Activated T-cell treated with anti-CD3 and anti-CD28 coated beads, Interleukin-2, amount 50 U/mL, for 4 hours (primary cell): Measurements from ENCODE around the gene NSD1. TPM values are rescaled to one million over a fixed set of nuclear protein-coding genes. Genes with fewer than 3 reads are reported as not detected.

Experiments
- ATAC-seq, 2 donors: fragments of 200-7000 bp; cut with Tn5 transposase; one replicate each; pipeline ENCODE4 v1.10.0; 2021
- DNase-seq: peaks from one replicate; pipeline ENCODE4 v3.0.0-alpha.2; 2020
- H3K27me3 Mint-ChIP-seq: one replicate; pipeline ENCODE4 v1.8.0; 2021; ENCODE audit warnings: low read depth, mixed read lengths
- H3K36me3 Mint-ChIP-seq: one replicate; pipeline ENCODE4 v1.8.0; 2022; ENCODE audit warnings: mixed read lengths; ENCODE audit not compliant: insufficient read depth
- H3K4me1 Mint-ChIP-seq: one replicate; pipeline ENCODE4 v1.8.0; 2021; ENCODE audit warnings: low read depth, mixed read lengths
- H3K4me3 Mint-ChIP-seq: one replicate; pipeline ENCODE4 v1.8.0; 2021; ENCODE audit warnings: mild to moderate bottlenecking, moderate library complexity, mixed read lengths
- H3K9me3 Mint-ChIP-seq: one replicate; pipeline ENCODE4 v1.8.0; 2021; ENCODE audit warnings: mixed read lengths
- total RNA-seq, 3 donors: library from RNA; stranded (reverse); gene quantifications; one replicate each; pipeline ENCODE4 v1.2.1, GENCODE V29; 2021

Gene NSD1
- total RNA-seq, 3 donors from 2014 or later: 59.3 to 71.6 (median 67.6) TPM

- peaks cover 20% of the 10 kb centered on the region for H3K36me3 Mint-ChIP-seq
- no peaks in the 10 kb centered on the region for H3K9me3 Mint-ChIP-seq
- no peak for ATAC-seq
- H3K4me3 Mint-ChIP-seq: no peak overlapping the region
- H3K27me3 Mint-ChIP-seq: no peaks in the 10 kb centered on the region
- DNase-seq: no peak
- H3K4me1 Mint-ChIP-seq: peaks cover 7% of the 10 kb centered on the region
These were observed 61.9 kb downstream of the NSD1 start for GRCh38 chr5:177195307-177195952.

DNA sequence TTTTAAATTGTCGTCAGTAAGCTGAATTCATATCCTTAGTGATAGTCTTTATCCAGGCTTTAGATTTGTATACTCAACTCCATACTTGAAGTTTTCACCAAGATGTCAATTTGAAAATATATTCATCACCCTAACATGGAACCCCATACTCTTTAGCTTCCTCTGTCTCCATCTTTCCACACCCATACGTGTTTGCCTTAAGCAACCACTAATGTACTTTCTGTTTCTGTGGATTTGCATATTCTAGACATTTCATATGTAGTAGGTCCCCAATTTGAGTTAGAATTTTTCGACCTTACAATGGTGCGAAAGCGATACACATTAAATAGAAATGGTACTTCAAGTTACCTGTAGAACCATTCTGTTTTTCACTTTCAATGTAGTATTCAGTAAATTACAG, 65.2 kb downstream of the NSD1 start:
- no peak overlapping the region for H3K4me3 Mint-ChIP-seq
- no peak for ATAC-seq
- H3K9me3 Mint-ChIP-seq: no peaks in the 10 kb centered on the region

GRCh38 chr5:177204281-177204680, 70.7 kb downstream of the NSD1 start:
- H3K36me3 Mint-ChIP-seq: peaks cover 21% of the 10 kb centered on the region
- DNase-seq (no peak), ATAC-seq (no peak)
- H3K27me3 Mint-ChIP-seq: no peaks in the 10 kb centered on the region
- H3K4me1 Mint-ChIP-seq: peaks cover 5% of the 10 kb centered on the region
- H3K9me3 Mint-ChIP-seq: no peaks in the 10 kb centered on the region
- no peak overlapping the region for H3K4me3 Mint-ChIP-seq

More for the DNA sequence above, 65.2 kb downstream of the NSD1 start:
- H3K36me3 Mint-ChIP-seq: peaks cover 23% of the 10 kb centered on the region
- no peak for DNase-seq
- no peaks in the 10 kb centered on the region for H3K27me3 Mint-ChIP-seq
- H3K4me1 Mint-ChIP-seq: peaks cover 12% of the 10 kb centered on the region

GRCh38 chr5:177209610-177210009, 76.0 kb downstream of the NSD1 start:
- no peaks in the 10 kb centered on the region for H3K4me1 Mint-ChIP-seq
- no peak for ATAC-seq
- H3K36me3 Mint-ChIP-seq: peaks cover 42% of the 10 kb centered on the region
- no peak for DNase-seq
- H3K9me3 Mint-ChIP-seq: no peaks in the 10 kb centered on the region
- no peak overlapping the region for H3K4me3 Mint-ChIP-seq
- H3K27me3 Mint-ChIP-seq: no peaks in the 10 kb centered on the region

- H3K9me3 Mint-ChIP-seq: no peaks in the 10 kb centered on the region
- H3K4me3 Mint-ChIP-seq: no peak overlapping the region
- H3K27me3 Mint-ChIP-seq: no peaks in the 10 kb centered on the region
- no peaks in the 10 kb centered on the region for H3K4me1 Mint-ChIP-seq
- DNase-seq (no peak), ATAC-seq (no peak)
- H3K36me3 Mint-ChIP-seq: peaks cover 43% of the 10 kb centered on the region
These were observed 78.7 kb downstream of the NSD1 start for GRCh38 chr5:177212242-177212641.

- H3K27me3 Mint-ChIP-seq: no peaks in the 10 kb centered on the region
- no peak for DNase-seq
These were observed 87.0 kb downstream of the NSD1 start for GRCh38 chr5:177220576-177220975.

DNA sequence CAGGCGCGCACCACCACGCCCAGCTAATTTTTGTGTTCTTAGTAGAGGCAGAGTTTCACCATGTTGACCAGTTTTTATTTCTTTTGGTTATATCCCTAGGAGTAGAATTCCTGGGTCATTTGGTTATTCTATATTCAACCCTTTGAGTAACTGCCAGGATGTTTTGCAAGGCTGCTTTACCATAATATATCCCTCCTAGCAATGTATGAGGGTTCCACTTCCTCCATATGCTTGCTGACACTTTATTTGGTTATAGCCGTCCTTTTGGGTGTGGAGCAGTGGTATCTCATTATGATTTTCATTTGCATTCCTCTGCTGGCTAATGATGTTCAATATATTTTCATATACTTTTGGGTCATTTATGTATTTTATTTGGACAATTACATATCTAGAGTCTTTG, 88.7 kb downstream of the NSD1 start:
- no peak for DNase-seq
- Mint-ChIP-seq H3K36me3 (peaks cover 20% of the 10 kb centered on the region), H3K27me3 (no peaks in the 10 kb centered on the region), H3K4me3 (no peak overlapping the region), H3K9me3 (no peaks in the 10 kb centered on the region), H3K4me1 (peaks cover 21% of the 10 kb centered on the region)
- no peak for ATAC-seq

More at GRCh38 chr5:177220576-177220975, 87.0 kb downstream of the NSD1 start:
- no peak for ATAC-seq
- Mint-ChIP-seq H3K9me3 (no peaks in the 10 kb centered on the region), H3K4me3 (no peak overlapping the region), H3K4me1 (peaks cover 21% of the 10 kb centered on the region), H3K36me3 (peaks cover 26% of the 10 kb centered on the region)

DNA sequence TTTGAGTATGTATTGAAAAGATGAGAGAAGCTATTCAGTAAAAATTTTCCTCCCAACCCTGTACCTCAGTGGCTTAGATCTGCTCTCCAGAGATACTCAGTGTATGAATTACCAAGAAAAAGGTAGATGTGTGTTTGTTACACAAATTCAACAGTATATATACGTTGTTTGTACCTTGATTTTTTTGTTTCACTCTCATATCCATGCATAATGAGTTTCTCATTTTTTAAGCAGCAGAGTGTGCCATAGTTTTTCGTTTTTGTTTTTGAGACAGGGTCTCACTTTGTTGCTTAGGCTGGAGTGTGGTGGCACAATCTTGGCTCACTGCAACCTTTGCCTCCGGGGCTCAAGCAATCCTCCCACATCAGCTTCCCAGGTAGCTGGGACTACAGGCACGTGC, 92.2 kb downstream of the NSD1 start:
- no peak for ATAC-seq
- DNase-seq: no peak
- Mint-ChIP-seq H3K36me3 (peaks cover 12% of the 10 kb centered on the region), H3K4me3 (no peak overlapping the region), H3K9me3 (no peaks in the 10 kb centered on the region), H3K27me3 (no peaks in the 10 kb centered on the region), H3K4me1 (peaks cover 13% of the 10 kb centered on the region)

DNA sequence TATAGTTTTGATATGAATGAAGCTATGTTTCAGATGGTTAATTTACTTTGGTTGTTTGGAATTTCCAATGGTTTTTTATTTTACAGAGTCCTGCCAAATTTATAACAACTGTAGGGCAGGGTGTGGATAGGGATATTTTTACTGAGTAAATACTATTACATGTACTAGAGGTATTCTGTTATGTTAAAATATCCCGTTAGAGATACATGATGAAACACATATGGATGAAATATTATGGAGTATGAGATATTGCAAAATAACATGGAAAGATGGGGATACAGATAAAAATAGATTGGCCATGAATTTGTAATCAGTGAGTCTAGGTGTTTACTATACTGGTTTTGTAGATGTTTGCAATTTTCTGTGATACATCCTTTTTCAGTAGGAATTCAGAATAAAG, 93.3 kb downstream of the NSD1 start:
- no peak for DNase-seq
- no peaks in the 10 kb centered on the region for H3K27me3 Mint-ChIP-seq
- H3K9me3 Mint-ChIP-seq: no peaks in the 10 kb centered on the region
- peaks cover 7% of the 10 kb centered on the region for H3K4me1 Mint-ChIP-seq
- peaks cover 13% of the 10 kb centered on the region for H3K36me3 Mint-ChIP-seq
- ATAC-seq: no peak
- no peak overlapping the region for H3K4me3 Mint-ChIP-seq

DNA sequence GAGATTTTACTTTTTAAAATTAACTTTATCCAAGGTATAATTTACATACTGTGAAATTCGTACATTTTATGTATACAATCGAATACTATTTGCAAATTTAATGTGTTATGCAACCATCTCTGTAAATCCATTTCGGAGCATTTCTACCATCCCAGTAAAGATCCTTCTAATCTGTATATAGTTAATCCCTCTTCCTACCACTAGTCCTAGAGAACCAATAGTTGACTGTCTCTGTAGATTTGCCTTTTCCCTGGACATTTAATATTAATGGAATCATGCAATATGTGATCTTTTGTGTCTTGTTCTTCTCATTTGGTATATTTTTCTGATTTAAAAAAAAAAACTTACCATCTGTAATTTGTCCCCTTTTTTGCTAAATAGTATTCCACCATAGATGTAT, 95.2 kb downstream of the NSD1 start:
- no peaks in the 10 kb centered on the region for H3K9me3 Mint-ChIP-seq
- H3K27me3 Mint-ChIP-seq: no peaks in the 10 kb centered on the region
- no peak for DNase-seq
- peaks cover 10% of the 10 kb centered on the region for H3K4me1 Mint-ChIP-seq
- no peak overlapping the region for H3K4me3 Mint-ChIP-seq
- H3K36me3 Mint-ChIP-seq: peaks cover 13% of the 10 kb centered on the region
- ATAC-seq: no peak

- H3K36me3 Mint-ChIP-seq: peaks cover 12% of the 10 kb centered on the region
- no peak overlapping the region for H3K4me3 Mint-ChIP-seq
- no peak for ATAC-seq
- H3K27me3 Mint-ChIP-seq: no peaks in the 10 kb centered on the region
- H3K4me1 Mint-ChIP-seq: peaks cover 12% of the 10 kb centered on the region
- no peak for DNase-seq
- H3K9me3 Mint-ChIP-seq: no peaks in the 10 kb centered on the region
These were observed 97.1 kb downstream of the NSD1 start for GRCh38 chr5:177230660-177231059.

DNA sequence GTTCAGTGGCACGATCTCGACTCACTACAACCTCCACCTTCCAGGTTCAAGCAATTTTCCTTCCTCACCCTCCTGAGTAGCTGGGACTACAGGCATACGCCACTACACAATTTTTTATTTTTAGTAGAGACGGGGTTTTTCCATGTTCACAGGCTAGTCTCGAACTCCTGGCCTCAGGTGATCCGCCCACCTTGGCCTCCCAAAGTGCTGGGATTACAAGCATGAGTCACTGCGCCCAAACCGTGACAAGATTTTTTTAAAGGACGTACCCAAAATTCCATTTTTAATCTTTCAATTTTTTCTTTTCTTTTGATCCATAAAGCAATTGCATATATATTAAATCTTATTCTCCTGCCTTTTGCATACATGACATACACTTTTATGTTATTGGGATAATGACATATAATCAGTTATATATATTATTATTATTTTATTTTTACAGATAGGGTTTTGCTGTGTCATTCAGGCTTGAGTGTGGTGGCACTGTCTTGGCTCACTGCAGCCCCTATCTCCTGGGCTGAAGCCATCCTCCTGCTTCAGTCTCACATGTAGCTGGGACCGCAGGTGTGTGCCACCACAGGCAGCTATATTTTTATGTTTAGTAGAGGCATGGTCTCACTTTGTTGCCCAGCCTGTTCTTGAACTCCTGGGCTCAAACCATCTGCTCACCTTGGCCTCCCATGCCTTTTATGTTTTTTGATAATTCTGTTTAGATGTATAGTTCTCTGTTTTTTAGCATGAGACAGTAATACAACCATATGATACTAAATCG, 98.1 kb downstream of the NSD1 start:
- H3K9me3 Mint-ChIP-seq: no peaks in the 10 kb centered on the region
- peaks cover 12% of the 10 kb centered on the region for H3K4me1 Mint-ChIP-seq
- peaks cover 17% of the 10 kb centered on the region for H3K36me3 Mint-ChIP-seq
- ATAC-seq: no peak
- H3K27me3 Mint-ChIP-seq: no peaks in the 10 kb centered on the region
- DNase-seq: no peak
- no peak overlapping the region for H3K4me3 Mint-ChIP-seq

DNA sequence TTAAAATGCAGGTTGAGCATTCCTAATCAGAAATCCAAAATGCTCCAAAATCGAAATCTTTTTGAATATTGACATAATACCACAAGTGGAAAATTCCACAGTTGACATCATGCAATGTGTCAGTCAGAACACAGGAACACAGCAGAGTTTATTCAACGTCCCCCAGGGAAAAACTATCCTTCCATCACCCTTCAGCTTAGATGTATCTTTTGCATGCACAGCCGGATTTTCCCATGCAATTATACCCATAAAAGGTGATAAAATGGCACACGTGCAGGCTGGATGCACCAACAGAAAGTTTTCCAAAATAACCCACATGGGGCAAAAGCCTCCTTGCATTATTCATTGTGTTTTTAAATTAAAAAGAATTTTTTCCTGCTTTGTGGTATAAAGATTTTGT, 98.8 kb downstream of the NSD1 start:
- ATAC-seq: no peak

DNA sequence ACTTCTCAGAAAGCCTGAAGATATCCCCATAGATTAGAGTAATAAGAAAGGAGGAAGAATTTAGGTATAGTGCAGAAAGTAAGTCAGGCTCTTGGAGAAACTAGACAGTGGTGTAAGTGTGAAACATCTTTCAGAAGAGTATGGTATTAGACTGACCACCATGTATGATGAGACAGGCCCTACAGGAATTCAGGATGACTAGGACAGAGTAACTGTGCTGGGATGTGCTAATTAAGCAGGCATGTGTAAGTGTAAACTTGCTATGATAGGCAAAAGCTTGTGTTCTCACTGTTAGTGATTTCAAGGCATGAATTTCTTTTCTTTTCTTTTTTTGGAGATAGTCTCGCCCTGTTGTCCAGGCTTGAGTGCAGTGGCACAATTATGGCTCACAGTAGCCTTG, 99.2 kb downstream of the NSD1 start:
- Mint-ChIP-seq H3K4me3 (no peak overlapping the region), H3K36me3 (peaks cover 19% of the 10 kb centered on the region), H3K27me3 (no peaks in the 10 kb centered on the region), H3K4me1 (peaks cover 12% of the 10 kb centered on the region), H3K9me3 (no peaks in the 10 kb centered on the region)
- no peak for ATAC-seq
- no peak for DNase-seq

More for the DNA sequence above, 98.8 kb downstream of the NSD1 start:
- H3K27me3 Mint-ChIP-seq: no peaks in the 10 kb centered on the region
- peaks cover 17% of the 10 kb centered on the region for H3K36me3 Mint-ChIP-seq
- no peaks in the 10 kb centered on the region for H3K9me3 Mint-ChIP-seq
- H3K4me3 Mint-ChIP-seq: no peak overlapping the region
- H3K4me1 Mint-ChIP-seq: peaks cover 12% of the 10 kb centered on the region
- no peak for DNase-seq

- no peak overlapping the region for H3K4me3 Mint-ChIP-seq
- peaks cover 23% of the 10 kb centered on the region for H3K36me3 Mint-ChIP-seq
These were observed 99.6 kb downstream of the NSD1 start for GRCh38 chr5:177233206-177233605.

More at GRCh38 chr5:177233206-177233605, 99.6 kb downstream of the NSD1 start:
- H3K4me1 Mint-ChIP-seq: peaks cover 12% of the 10 kb centered on the region
- no peaks in the 10 kb centered on the region for H3K27me3 Mint-ChIP-seq
- H3K9me3 Mint-ChIP-seq: no peaks in the 10 kb centered on the region
- ATAC-seq (no peak), DNase-seq (no peak)
